HG03442 (cell line): Measurements from ENCODE around the gene SPDYE1.
A peak's percentile ranks its signal among the peaks of the same experiment; 100 is the strongest.
"Not testable (repeated sequence)": the region's sequence is repeated elsewhere in the genome, so short reads cannot be mapped to it uniquely, and the experiment has no call there.

ENCODE experiments used
- ATAC-seq: cut with Tn5 transposase; IDR thresholded peaks from one replicate; pipeline ENCODE4 v1.9.1; 2021; ENCODE audit warnings: mild to moderate bottlenecking, moderate library complexity; ENCODE audit not compliant: unreplicated experiment

SPDYE1 gene, protein sequence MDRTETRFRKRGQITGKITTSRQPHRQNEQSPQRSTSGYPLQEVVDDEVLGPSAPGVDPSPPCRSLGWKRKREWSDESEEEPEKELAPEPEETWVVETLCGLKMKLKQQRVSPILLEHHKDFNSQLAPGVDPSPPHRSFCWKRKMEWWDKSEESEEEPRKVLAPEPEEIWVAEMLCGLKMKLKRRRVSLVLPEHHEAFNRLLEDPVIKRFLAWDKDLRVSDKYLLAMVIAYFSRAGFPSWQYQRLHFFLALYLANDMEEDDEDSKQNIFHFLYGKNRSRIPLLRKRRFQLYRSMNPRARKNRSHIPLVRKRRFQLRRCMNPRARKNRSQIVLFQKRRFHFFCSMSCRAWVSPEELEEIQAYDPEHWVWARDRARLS

GRCh38 chr7:43997532-43997931, at the start of gene SPDYE1:
SPDYE1 (plus strand) TSS chr7:43997897; CDS start chr7:43999950, 2,053 bp downstream.
- not testable (repeated sequence) for ATAC-seq

DNA sequence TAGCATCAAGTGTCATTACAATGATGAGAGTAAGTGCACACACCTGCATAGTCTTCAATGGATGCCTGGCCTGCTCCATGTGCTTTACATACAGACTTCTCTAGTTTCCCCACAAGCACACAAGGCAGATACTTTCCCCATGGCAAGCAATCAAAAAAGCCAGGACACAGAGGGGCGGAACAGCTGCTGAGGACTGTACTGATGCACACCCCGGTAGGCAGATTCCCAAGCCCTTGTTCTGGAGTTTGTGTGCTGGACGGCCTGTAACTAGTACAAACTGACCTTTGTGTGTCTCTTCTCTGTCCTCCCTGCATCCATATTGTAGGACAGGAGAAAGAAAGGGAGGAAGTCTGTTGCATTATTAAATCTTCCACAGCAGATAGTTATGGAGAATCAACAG, 45.7 kb upstream of the SPDYE1 start:
- ATAC-seq, result no peak

- no peak for ATAC-seq
Measured at GRCh38 chr7:43953071-43953470, 44.6 kb upstream of the SPDYE1 start.

- ATAC-seq, result peak; percentile 81
Measured at GRCh38 chr7:43954524-43955228, 43.0 kb upstream of the SPDYE1 start.

- no peak for ATAC-seq
Measured at GRCh38 chr7:43956027-43956426, 41.7 kb upstream of the SPDYE1 start.

- ATAC-seq, result no peak
Measured at GRCh38 chr7:43960933-43961332, 36.8 kb upstream of the SPDYE1 start.

DNA sequence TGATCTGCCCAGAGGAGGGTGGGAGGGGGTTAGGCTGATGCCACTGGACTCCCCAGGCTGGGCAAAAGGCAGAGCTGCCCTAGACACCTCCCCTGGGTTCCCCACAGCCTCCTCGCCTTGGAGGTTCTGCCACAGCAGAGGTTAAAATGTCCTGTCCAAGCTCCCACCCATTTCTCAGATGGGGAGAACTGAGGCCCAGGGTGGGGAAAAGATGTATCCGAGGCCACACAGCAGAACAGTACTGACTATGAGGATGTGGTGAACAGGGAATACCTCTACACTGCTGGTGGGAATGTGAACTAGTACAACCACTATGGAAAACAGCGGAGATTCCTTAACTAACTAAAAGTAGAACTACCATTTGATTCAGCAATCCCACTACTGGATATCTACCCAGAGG, 31.3 kb upstream of the SPDYE1 start:
- not testable (repeated sequence) for ATAC-seq

DNA sequence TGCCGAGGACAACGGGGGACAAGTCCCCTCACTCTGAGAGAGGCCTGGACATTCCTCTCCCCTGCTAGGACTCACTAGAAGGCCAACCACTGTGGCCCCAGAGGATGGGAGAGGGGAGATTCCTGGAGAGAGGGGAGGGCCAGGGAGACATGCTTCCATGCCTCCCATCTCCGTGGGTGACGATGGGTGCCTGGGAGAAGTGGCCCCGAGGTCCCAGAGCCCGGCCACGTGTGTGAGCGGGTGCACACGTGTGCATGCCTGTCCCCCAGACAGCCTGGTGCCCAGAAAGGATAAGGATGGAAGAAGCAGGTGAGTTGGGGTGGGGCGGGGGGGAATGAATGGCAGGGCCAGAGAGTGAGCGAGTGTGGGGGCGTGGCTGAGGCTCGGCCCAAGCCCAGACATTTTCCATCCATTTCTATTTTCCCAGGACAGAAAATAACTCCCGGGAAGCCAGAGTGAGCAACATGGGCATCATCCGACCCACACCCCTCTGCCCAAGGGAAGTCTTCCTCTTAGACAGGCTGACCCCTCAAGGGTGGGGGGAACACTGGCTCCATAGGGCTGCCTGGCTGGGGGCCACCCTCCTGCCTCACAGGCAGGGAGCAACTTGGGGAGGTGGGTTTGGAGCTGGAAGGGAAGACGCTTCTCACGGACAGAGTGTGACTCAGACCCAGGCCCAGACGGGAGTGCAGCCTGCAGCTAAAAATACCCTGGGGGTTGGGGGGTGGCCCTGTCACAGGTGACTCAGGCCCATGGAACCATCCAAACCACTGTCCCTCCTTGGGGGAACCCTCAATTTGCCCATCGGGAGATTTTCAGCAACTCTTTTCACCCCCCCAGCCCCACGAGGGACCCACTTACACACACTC, 29.3 kb upstream of the SPDYE1 start:
- not testable (repeated sequence) for ATAC-seq

- not testable (repeated sequence) for ATAC-seq
Measured at GRCh38 chr7:43969586-43969985, 28.1 kb upstream of the SPDYE1 start.

GRCh38 chr7:43970698-43971097, 27.0 kb upstream of the SPDYE1 start:
- not testable (repeated sequence) for ATAC-seq

DNA sequence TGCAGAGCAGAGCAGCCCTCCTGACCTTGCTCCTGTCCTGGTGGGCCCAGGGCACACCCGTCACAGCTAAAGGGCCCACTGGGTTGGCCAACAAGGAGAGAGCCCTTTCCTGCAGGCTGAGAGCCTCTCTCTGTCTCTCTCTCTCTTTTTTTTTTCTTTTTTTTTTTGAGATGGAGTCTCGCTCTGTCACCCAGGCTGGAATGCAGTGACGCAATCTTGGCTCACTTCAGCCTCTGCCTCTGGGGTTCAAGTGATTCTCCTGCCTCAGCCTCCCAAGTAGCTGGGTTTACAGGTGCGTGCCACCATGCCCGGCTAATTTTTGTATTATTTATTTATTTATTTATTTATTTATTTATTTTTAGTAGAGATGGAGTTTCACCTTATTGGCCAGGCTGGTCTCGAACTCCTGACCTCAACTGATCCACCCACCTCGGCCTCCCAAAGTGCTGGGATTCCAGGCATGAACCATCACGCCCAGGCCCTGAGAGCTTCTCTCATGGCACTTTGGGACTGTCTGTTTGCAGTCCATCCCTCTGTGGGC, 23.6 kb upstream of the SPDYE1 start:
- ATAC-seq, result not testable (repeated sequence)

GRCh38 chr7:43974725-43975482, 22.8 kb upstream of the SPDYE1 start:
- not testable (repeated sequence) for ATAC-seq

GRCh38 chr7:43977525-43977924, 20.2 kb upstream of the SPDYE1 start:
- ATAC-seq, result no peak

- not testable (repeated sequence) for ATAC-seq
Measured at GRCh38 chr7:43978102-43978501, 19.6 kb upstream of the SPDYE1 start.

- ATAC-seq, result not testable (repeated sequence)
Measured at GRCh38 chr7:43982848-43983247, 14.8 kb upstream of the SPDYE1 start.

DNA sequence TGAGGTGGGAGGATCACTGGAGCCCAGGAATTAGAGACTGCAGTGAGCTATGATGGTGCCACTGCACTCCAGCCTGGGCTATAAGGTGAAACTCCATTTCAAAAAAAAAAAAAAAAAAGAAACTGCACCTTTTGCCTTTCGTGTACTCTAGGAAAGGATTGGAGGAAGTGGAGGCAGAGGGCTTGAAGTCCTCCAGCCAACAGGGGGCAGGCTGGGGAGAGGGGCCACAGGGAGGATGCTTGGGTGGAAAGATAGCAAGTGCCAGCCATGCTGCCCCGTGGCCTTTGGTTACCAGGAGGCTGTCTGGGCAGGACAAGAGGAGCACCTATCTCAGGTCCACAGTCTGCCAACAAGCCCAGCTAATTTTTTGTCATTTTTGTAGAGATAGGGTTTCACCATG, 14.0 kb upstream of the SPDYE1 start:
- ATAC-seq, result not testable (repeated sequence)

- peak; percentile 70 for ATAC-seq
Measured at GRCh38 chr7:43985904-43986864, 11.5 kb upstream of the SPDYE1 start.

DNA sequence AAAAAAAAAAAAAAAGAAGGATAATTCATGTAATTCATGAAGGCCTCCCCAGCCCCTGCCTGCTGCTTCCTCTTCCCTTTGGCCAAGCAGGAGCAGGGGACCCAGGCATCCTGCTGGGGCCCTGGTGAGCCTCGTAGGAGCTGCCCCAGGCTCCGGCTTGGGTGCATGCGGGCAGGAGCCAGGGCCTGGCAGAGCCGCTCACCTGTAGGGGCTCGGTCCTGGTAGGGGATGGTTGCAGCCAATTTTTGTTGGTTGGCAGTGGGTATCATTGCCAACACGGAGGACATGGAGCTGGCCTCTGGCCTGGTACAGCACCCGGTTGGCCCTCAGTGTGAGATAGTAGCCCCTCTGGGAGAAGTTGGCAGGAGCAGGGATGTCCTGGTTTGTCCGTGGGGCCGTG, 10.2 kb upstream of the SPDYE1 start:
- not testable (repeated sequence) for ATAC-seq

DNA sequence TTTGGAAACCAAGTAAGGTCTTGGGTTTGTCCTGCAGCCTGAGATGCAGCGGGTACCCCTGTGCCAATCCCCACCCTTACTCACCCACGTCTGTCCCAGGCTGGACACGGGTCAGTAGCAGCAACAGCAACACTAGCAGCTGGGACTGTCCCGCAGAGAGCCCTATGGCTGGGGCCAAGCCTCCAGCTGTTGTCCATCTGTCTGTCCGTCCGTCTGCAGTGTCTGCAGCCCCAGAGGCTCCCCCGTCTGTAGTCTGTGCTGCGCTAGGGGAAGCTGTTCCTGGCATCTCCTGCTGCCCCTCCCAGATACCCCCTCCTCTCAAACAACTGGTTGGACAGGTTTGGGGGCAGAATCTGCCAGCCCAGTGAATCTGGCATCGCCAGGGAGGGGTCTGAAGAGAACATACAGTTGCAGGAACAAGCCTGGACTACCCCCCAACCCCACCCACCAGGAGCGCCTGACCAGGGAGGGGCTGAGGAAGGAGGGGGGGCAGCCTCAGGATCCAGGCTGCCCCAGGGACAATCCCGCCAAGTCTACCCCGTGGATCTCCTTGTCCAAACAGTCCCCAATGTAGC, 7.6 kb upstream of the SPDYE1 start:
- ATAC-seq, result not testable (repeated sequence)
